OCI-LY1 (cell line): ENCODE results near the gene PPHLN1.

ENCODE experiments used
- EZH2 ChIP-seq: fragments of 200-600 bp; sonication (generic), shearing (Covaris generic); IDR thresholded peaks from 2 replicates; pipeline ENCODE4 v1.8.0; 2017; ENCODE audit warnings: borderline replicate concordance, mixed run types, mild to moderate bottlenecking, antibody characterized with exemption, low read length, moderate library complexity, mixed read lengths
- TF ChIP-seq, protein P1 (sequence below): fragments of 200-600 bp; sonication (generic), shearing (Covaris generic); IDR thresholded peaks from 2 replicates; pipeline ENCODE4 v1.5.1; 2017; ENCODE audit warnings: mild to moderate bottlenecking, antibody characterized with exemption, low read length, moderate library complexity, mixed read lengths

DNA sequence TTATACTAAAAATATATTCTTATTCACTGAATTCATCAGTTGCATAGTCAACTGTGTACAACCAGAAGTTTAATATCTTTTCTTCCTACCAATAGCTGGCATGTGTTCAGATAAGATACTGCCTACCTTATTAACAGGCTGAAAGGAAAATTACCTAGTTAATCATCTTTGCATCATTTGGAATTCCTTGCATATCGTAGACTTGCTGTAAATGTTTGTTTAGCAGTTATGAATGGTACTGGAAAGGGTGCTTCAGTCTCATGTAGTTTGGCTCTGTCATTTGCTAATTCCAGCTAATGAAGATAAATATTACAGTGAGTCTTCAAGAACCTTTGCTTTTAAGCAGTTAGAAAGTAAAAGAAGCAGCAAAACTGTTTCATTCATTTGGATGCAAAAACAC lies 84.4 kb downstream of the PPHLN1 start:
- TF ChIP-seq, protein P1, sequence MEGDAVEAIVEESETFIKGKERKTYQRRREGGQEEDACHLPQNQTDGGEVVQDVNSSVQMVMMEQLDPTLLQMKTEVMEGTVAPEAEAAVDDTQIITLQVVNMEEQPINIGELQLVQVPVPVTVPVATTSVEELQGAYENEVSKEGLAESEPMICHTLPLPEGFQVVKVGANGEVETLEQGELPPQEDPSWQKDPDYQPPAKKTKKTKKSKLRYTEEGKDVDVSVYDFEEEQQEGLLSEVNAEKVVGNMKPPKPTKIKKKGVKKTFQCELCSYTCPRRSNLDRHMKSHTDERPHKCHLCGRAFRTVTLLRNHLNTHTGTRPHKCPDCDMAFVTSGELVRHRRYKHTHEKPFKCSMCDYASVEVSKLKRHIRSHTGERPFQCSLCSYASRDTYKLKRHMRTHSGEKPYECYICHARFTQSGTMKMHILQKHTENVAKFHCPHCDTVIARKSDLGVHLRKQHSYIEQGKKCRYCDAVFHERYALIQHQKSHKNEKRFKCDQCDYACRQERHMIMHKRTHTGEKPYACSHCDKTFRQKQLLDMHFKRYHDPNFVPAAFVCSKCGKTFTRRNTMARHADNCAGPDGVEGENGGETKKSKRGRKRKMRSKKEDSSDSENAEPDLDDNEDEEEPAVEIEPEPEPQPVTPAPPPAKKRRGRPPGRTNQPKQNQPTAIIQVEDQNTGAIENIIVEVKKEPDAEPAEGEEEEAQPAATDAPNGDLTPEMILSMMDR = no peak
- TF ChIP-seq EZH2 = no peak
